ENCODE results near the gene ZBTB20.

ZBTB20 gene

GRCh38 chr3:114519415-114519814 is 627.7 kb downstream of the ZBTB20 start:
- DNase-seq (ENCODE audit: low read depth), result no peak

DNA sequence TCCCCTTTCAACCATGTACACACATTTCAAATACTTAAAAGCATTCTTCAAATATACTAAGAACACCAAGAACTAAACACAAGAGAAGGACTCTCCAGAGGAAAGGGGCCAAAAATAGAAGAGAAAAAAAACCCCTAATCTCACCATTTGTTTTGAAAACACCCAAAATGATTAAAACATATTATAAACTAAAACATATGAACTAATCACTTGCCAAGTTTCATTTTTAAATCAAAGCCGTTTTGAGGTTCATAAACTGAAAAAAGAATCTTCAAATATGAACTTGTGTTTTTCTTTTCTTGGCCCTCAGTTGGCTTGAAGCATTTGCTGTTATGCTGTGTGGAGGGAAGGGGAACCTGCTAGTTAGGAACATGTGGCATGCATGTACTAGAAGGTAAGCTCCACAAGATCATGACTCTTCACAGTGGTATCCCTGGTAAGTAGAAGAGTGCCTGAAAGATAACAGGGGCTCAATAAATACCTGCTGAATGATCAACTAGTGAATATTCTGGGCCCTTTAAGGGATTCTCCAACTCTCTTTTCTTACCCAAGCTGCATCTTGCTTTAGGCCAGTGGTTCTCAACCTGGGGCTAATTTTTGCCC is 628.8 kb downstream of the ZBTB20 start:
- no peak for DNase-seq (ENCODE audit: low read depth)

- no peak for DNase-seq (ENCODE audit: low read depth)
Observed at GRCh38 chr3:114510201-114510600, 636.9 kb downstream of the ZBTB20 start.

- DNase-seq (ENCODE audit: low read depth), result no peak
Observed at GRCh38 chr3:114509756-114510155, 637.3 kb downstream of the ZBTB20 start.

DNA sequence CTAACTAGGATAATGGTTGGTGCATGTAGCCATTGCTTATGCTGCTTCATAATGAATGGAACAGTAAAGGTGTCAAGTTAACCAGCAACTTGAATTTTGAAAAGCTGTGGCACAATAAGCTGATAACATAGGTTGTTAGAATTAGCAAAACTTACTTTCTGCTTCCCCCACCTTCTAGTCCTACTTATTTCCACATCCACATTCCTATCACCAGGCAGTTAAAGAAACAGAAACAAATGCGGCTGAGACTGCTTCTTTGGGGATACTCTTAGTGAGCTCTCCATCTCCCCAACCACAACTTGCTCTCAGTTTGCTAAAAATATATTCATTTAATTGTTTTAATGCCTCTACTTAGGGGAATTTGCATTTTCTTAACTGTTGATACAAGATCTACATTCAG is 638.1 kb downstream of the ZBTB20 start:
- DNase-seq (ENCODE audit: low read depth), result no peak

DNA sequence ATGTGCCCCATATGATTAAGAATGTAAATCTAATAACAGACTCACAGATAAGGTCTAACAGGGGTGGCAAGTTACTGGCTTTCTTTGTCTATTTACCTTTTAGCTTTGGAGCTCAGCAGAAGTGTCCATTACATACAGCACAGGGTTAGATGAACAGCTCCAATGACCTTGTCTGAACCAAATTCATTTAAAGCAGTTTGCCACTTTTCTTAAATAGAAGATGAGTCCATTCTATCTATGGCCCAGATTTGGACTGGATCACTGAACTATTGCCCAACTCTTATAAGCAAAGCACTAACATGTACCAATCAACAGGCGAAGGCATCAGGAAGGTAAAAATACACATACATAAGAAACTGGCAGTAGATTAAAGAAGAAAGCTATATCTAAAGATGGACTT is 638.9 kb downstream of the ZBTB20 start:
- DNase-seq (ENCODE audit: low read depth), result no peak

- DNase-seq (ENCODE audit: low read depth), result no peak
Observed at GRCh38 chr3:114506591-114507300, 640.3 kb downstream of the ZBTB20 start.

GRCh38 chr3:114504941-114505628 is 642.0 kb downstream of the ZBTB20 start:
- no peak for DNase-seq (ENCODE audit: low read depth)

- no peak for DNase-seq (ENCODE audit: low read depth)
Observed at GRCh38 chr3:114502204-114502603, 644.9 kb downstream of the ZBTB20 start.

GRCh38 chr3:114499976-114500375 is 647.1 kb downstream of the ZBTB20 start:
- no peak for DNase-seq (ENCODE audit: low read depth)

- no peak for DNase-seq (ENCODE audit: low read depth)
Observed at GRCh38 chr3:114498539-114499370, 648.3 kb downstream of the ZBTB20 start.

- no peak for DNase-seq (ENCODE audit: low read depth)
Observed at GRCh38 chr3:114496874-114497273, 650.2 kb downstream of the ZBTB20 start.

DNA sequence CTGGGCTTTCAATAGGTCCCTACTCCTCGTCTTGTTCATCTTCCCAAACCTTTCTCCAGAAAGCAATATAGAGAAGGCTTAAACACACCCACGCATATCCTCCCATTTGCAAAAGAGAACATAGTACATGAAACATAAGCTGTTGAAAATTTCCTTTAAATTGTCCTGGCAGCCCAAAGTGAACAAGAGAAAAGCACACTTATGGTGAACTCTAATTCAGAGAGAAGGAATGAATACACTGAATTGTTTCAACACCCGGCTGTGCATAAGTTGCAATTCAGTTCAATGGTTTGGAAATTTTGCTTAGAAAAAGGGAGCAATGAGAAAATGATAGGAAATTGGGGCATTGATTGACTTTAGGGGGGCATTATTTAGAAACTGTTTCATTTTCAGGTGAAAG is 650.6 kb downstream of the ZBTB20 start:
- DNase-seq (ENCODE audit: low read depth), result no peak

- no peak for DNase-seq (ENCODE audit: low read depth)
Observed at GRCh38 chr3:114496021-114496434, 651.1 kb downstream of the ZBTB20 start.

- DNase-seq (ENCODE audit: low read depth), result no peak
Observed at GRCh38 chr3:114494498-114494897, 652.6 kb downstream of the ZBTB20 start.

GRCh38 chr3:114490829-114491228 is 656.3 kb downstream of the ZBTB20 start:
- no peak for DNase-seq (ENCODE audit: low read depth)

DNA sequence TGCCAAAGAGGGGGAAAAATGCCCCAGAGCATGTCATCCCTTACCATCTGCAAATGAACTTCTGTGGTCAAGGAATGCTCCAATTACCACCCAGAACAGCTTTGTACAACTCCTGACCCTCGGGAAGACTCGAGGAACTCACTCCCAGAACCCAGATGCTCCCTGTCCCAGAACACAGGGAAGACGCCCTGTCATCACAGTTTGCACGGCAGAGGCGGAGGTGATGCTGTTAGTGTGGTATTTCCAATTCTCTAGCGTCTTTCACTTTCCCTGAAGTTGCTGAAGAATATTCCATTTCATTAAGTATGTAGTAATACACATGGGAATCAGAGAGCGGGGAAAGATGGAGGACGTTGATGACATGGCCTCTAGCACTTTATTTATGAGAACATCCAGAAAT is 659.6 kb downstream of the ZBTB20 start:
- no peak for DNase-seq (ENCODE audit: low read depth)

GRCh38 chr3:114484919-114485318 is 662.2 kb downstream of the ZBTB20 start:
- DNase-seq (ENCODE audit: low read depth), result no peak

DNA sequence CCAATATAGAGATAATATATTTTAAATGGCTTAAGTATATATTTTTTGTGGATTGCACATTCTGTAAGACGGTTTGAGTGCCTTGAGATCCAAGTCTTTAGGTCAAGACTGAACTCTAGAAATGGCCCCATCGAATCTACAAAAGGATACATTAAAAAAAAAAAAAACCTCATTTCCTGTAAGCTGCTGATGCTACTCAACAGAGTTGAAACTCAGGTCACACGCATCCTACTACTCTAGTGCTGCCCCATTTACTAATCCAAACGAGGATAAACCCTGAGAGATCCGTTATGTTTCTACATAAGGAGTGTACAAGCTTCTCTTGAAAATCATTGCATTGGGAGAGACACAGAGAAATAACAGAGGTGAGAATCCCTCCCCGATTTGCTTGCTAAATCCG is 666.0 kb downstream of the ZBTB20 start:
- no peak for DNase-seq (ENCODE audit: low read depth)

DNA sequence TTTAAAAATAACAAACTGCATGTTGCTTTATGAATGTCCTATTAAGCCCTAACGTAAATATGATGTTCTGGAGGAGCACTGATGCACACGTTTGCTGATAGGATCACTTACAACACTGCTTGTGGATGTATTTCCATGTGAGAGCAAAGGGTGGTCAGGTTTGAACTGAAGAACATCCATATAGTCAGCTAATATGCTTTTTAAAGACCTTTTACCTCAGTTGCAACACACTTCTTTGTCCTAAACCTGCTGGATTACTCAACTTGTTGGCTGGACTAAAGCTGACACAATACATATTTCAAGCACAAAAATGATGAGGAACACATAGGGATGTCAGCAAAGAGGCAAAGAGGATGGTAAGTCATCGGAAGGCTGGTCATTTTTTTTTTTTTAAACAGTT is 666.6 kb downstream of the ZBTB20 start:
- no peak for DNase-seq (ENCODE audit: low read depth)

DNA sequence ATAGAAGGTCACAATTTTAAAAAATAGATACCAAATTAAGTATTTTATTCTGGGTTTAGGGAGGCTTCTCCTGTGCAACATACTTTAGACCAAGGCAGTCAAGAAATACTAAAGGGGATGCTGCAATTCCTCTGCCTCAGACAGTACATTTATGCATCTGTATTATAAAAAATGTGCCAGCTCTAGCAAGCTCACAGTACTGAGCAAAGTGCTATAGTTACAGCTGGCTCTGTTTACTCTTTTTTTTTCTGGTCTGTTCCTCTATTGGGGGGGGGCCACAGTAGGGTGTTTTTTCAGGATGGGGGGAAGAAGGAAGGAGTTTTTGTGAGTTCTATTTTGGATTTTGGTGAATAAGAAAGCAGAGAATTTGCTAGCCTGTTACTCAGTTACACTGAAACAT is 668.3 kb downstream of the ZBTB20 start:
- no peak for DNase-seq (ENCODE audit: low read depth)

DNA sequence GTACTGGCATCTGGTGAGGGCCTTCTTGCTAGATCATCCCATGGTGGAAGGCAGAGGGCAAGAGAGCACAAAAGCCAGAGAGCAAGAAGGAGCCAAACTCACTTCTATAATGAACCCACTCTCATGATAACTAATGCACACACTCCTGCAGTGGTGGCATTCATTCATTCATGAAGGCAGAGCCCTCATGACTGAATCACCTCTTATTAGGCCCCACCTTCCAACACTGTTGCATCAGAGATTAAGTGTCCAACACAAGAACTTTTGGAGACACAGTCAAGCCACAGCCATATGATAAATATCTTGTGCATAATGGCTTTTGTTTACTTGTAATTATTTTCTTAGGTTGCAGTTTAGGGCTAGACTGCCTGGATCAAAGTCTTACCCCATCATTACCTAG is 670.6 kb downstream of the ZBTB20 start:
- no peak for DNase-seq (ENCODE audit: low read depth)

- no peak for DNase-seq (ENCODE audit: low read depth)
Observed at GRCh38 chr3:114471478-114471877, 675.6 kb downstream of the ZBTB20 start.

Measured in stimulated activated CD8-positive, alpha-beta memory T cell treated with anti-CD3 and anti-CD28 coated beads, Interleukin-12 subunit alpha, Interleukin-12 subunit beta, amount 100 ng/mL, for 4 hours (primary cell).